Sigmoid colon (tissue), 7 donors: ENCODE data around the gene LCN1. TPM values are rescaled to one million over a fixed set of nuclear protein-coding genes. Genes with fewer than 3 reads are reported as not detected.

Experiments
- DNase-seq: peaks from one replicate; pipeline ENCODE4 v3.0.0-alpha.2; 2019
- H3K27ac ChIP-seq, 4 donors: fragments of 200-600 bp; sonication (generic); one replicate each; pipeline ENCODE4 v1.5.1; 2016 to 2019; ENCODE audit warnings: mild to moderate bottlenecking in 1 of 4
- H3K27me3 ChIP-seq, 3 donors: fragments of 200-600 bp; sonication (generic); one replicate each; pipeline ENCODE4 v1.5.1; 2019; ENCODE audit warnings: mild to moderate bottlenecking in 1 of 3
- H3K36me3 ChIP-seq, 4 donors: fragments of 200-600 bp; sonication (generic); one replicate each; pipeline ENCODE4 v1.5.1; 2016 to 2019
- H3K4me1 ChIP-seq, 4 donors: fragments of 200-600 bp; sonication (generic); one replicate each; pipeline ENCODE4 v1.5.1; 2017 to 2019
- H3K4me3 ChIP-seq, 4 donors: fragments of 200-600 bp; sonication (generic); one replicate each; pipeline ENCODE4 v1.5.1; 2017 to 2019; ENCODE audit warnings: mild to moderate bottlenecking in 2 of 4, moderate library complexity in 1 of 4
- H3K9me3 ChIP-seq, 4 donors: fragments of 200-600 bp in 3 of 4; sonication (generic) in 3 of 4; one replicate each; pipeline versions ENCODE4 v1.5.1 to v1.6.1; 2013 to 2019
- EP300 ChIP-seq, 4 donors: sonication (generic); formaldehyde crosslinking; IDR thresholded peaks; one replicate each; pipeline ENCODE4 v1.6.1; 2017; ENCODE audit warnings: antibody characterized with exemption in 4 of 4
- POLR2A ChIP-seq, 2 donors: fragments of 450-650 bp; IDR thresholded peaks; one replicate each; pipeline ENCODE4 v1.6.1; 2016; ENCODE audit warnings: antibody characterized with exemption in 2 of 2, mild to moderate bottlenecking in 2 of 2, moderate library complexity in 2 of 2
- POLR2AphosphoS5 ChIP-seq, 4 donors: sonication (generic); formaldehyde crosslinking; IDR thresholded peaks; one replicate each; pipeline ENCODE4 v1.6.1; 2017; ENCODE audit warnings: antibody characterized with exemption in 4 of 4
- WGBS, 2 donors: extraction: QIAGEN DNeasy Blood & Tissue Kit; methylation state at CpG; one replicate each; pipeline ENCODE4 v1.1.7; 2013; 5-methylcytosine and 5-hydroxymethylcytosine counted together
- intact Hi-C: fragments of 100-400 bp; cut with DNase I; formaldehyde crosslinking; loops from one replicate; pipeline ENCODE4 v1.15.1; 2023
- polyA plus RNA-seq, 3 donors: library from polyadenylated mRNA; stranded (reverse); fragments of 200-250 nt; gene quantifications; one replicate each; pipeline ENCODE4 v1.2.3, GENCODE V29; 2013
- total RNA-seq, 4 donors: library from RNA; depleted of rRNA; stranded (reverse); fragments of >200 nt; gene quantifications; one replicate each; pipeline ENCODE4 v1.1.0, GENCODE V29; 2016
- TF ChIP-seq, protein P1 (sequence below), 4 experiments: fragments of 450-650 bp in 3 of 4; fragments of 200-600 bp in 1 of 4; IDR thresholded peaks; one replicate each; pipeline ENCODE4 v1.5.1; 2016 to 2019; ENCODE audit warnings: antibody characterized with exemption in 4 of 4, mild to moderate bottlenecking in 3 of 4, moderate library complexity in 2 of 4
- donor health status: healthy with polysubstance abuse.
- donor health status: Bipolar disorder and iron deficiency.
- donor health status: healthy.

Gene LCN1
- total and polyA plus RNA-seq, 7 donors, result 0.10 TPM; not detected in 6

DNA sequence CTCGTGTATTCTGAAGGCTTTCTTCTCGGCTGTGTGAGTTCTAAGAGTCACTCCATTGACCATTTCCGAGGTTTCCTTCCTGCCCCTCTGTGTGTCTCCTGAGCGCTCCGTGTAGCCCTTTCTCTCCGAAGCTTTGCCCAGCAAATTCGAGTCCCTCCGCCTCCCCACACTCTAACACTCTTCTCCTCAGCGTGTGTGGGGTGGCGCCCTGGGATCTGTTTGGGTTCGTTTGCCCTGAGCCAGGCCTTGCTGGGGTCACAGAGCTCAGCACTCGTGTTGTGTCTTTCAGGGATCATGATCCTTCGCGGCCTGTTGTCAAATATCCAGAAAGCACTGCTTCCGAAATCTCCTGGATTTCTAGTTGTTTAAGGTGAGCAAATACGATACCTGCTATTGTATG is 34.7 kb downstream of the LCN1 start:
- no peaks in the 10 kb centered on the region for H3K36me3 ChIP-seq
- 76 to 81% methylated on average over 16 of the region's 16 CpGs for WGBS, 2 donors
- TF ChIP-seq POLR2AphosphoS5 (IDR thresholded peaks at IDR 0.05) (no peak), EP300 (IDR thresholded peaks at IDR 0.05) (no peak), POLR2A (IDR thresholded peaks at IDR 0.05) (no peak)
- TF ChIP-seq, protein P1, sequence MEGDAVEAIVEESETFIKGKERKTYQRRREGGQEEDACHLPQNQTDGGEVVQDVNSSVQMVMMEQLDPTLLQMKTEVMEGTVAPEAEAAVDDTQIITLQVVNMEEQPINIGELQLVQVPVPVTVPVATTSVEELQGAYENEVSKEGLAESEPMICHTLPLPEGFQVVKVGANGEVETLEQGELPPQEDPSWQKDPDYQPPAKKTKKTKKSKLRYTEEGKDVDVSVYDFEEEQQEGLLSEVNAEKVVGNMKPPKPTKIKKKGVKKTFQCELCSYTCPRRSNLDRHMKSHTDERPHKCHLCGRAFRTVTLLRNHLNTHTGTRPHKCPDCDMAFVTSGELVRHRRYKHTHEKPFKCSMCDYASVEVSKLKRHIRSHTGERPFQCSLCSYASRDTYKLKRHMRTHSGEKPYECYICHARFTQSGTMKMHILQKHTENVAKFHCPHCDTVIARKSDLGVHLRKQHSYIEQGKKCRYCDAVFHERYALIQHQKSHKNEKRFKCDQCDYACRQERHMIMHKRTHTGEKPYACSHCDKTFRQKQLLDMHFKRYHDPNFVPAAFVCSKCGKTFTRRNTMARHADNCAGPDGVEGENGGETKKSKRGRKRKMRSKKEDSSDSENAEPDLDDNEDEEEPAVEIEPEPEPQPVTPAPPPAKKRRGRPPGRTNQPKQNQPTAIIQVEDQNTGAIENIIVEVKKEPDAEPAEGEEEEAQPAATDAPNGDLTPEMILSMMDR (IDR thresholded peaks at IDR 0.05), result no peak
- H3K4me1 ChIP-seq, result no peaks in the 10 kb centered on the region
- intact Hi-C loops, result no loop called here
- H3K27me3 ChIP-seq, result peaks cover 0 to 2% (median 0%) of the 10 kb centered on the region in 3 donors
- no peaks in the 10 kb centered on the region for H3K9me3 ChIP-seq
- no peak overlapping the region for H3K27ac ChIP-seq
- H3K4me3 ChIP-seq, result no peak overlapping the region
- no peak for DNase-seq

GRCh38 chr9:135559606-135560005 is 38.4 kb downstream of the LCN1 start:
- Histone ChIP-seq H3K4me3 (no peak overlapping the region), H3K36me3 (no peaks in the 10 kb centered on the region), H3K27ac (no peak overlapping the region), H3K9me3 (no peaks in the 10 kb centered on the region), H3K27me3 (peaks cover 0 to 18% (median 4%) of the 10 kb centered on the region in 3 donors), H3K4me1 (no peaks in the 10 kb centered on the region)
- 47 to 53% methylated on average over 11 of the region's 11 CpGs for WGBS, 2 donors
- TF ChIP-seq, protein P1 (IDR thresholded peaks at IDR 0.05), result no peak
- no peak for TF ChIP-seq POLR2A (IDR thresholded peaks at IDR 0.05)
- no peak for TF ChIP-seq POLR2AphosphoS5 (IDR thresholded peaks at IDR 0.05)
- intact Hi-C loops, result no loop called here
- DNase-seq, result no peak

DNA sequence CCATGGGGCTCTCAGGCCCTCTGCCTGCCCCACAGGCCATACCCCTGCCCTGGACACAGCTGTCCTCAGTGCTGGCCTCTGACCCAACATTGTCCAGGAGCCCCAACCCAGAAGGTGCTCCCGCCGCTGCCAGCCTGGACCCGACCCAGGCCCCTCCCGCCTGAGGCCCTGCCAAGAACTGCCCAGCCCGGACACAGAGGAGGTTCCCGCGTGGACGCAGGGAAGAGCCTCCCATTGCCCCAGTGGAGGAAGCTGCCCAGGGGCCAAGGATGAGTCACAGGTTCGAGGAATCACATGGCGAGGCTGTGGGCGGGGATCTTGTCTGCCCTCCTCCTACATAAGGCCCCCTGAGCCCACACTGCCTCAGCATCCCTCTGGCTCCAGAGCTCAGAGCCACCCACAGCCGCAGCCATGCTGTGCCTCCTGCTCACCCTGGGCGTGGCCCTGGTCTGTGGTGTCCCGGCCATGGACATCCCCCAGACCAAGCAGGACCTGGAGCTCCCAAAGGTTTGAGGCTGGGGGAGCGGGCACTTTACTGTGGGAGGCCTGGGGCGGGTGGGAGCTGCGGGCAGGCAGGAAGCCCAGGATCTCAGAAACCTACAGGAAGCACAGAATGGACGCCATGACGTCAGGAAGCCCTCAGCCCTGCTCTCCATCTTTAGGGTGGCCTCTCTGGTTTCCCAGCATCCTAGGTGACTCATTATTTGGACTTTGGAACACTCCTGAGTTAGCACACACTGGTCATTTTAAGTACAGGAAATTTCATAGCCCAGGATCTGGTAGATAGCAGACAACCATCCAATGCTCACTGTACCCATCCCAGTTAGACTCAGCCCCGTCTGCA is 40.4 kb downstream of the LCN1 start, which contains the start of gene PAEP:
Gene PAEP, plus strand, starts transcription at position 366 of the 844 bp plus-strand sequence.
- intact Hi-C loops, result no loop called here
- TF ChIP-seq EP300 (IDR thresholded peaks at IDR 0.05) (no peak), POLR2A (IDR thresholded peaks at IDR 0.05) (no peak), POLR2AphosphoS5 (IDR thresholded peaks at IDR 0.05) (no peak)
- TF ChIP-seq, protein P1 (IDR thresholded peaks at IDR 0.05), result no peak
- H3K4me3 ChIP-seq, result no peak within 1 kb of the TSS
- no peak within 1 kb of the TSS for H3K27ac ChIP-seq
- DNase-seq, result no peak
- H3K36me3 ChIP-seq, result no peaks in the 10 kb centered on the region
- no peaks in the 10 kb centered on the region for H3K9me3 ChIP-seq
- H3K27me3 ChIP-seq, result peaks cover 0 to 37% (median 10%) of the 10 kb centered on the region in 3 donors
- H3K4me1 ChIP-seq, result no peaks in the 10 kb centered on the region
- WGBS, 2 donors, result 72 to 88% methylated on average over 20 of the region's 20 CpGs

DNA sequence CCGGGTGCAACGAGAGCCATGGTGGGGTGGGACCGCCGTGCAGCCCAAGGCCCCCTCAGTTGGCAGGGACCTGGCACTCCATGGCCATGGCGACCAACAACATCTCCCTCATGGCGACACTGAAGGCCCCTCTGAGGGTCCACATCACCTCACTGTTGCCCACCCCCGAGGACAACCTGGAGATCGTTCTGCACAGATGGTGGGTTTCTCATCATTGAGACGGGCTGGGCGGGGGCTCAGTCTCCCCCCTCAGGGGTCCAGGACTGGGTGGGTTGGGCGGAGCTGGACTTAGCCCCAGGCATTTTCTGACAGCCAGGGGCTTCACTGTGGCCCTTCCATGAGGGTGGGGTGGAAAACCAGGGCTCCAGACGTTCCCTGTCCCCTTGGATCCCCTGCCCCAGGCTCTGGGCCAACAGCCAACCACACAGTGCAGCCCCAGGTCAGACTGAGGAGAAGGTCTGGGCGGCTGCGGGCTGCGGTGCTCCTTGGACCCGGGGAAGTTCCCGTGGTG is 41.0 kb downstream of the LCN1 start:
- Histone ChIP-seq H3K9me3 (no peaks in the 10 kb centered on the region), H3K27ac (no peak overlapping the region), H3K4me1 (no peaks in the 10 kb centered on the region), H3K4me3 (no peak overlapping the region), H3K36me3 (no peaks in the 10 kb centered on the region), H3K27me3 (peaks cover 0 to 43% (median 10%) of the 10 kb centered on the region in 3 donors)
- TF ChIP-seq, protein P1 (IDR thresholded peaks at IDR 0.05), result no peak
- TF ChIP-seq POLR2A (IDR thresholded peaks at IDR 0.05), result no peak
- TF ChIP-seq EP300 (IDR thresholded peaks at IDR 0.05), result no peak
- no peak for TF ChIP-seq POLR2AphosphoS5 (IDR thresholded peaks at IDR 0.05)
- WGBS, 2 donors, result 83 to 90% methylated on average over 17 of the region's 17 CpGs
- intact Hi-C loops, result no loop called here
- DNase-seq, result no peak
